GM21367 (cell line): ENCODE results near the gene GAPDHS.

Experiments
- ATAC-seq: cut with Tn5 transposase; IDR thresholded peaks from one replicate; pipeline ENCODE4 v1.9.1; 2021; ENCODE audit not compliant: unreplicated experiment

Gene GAPDHS

DNA sequence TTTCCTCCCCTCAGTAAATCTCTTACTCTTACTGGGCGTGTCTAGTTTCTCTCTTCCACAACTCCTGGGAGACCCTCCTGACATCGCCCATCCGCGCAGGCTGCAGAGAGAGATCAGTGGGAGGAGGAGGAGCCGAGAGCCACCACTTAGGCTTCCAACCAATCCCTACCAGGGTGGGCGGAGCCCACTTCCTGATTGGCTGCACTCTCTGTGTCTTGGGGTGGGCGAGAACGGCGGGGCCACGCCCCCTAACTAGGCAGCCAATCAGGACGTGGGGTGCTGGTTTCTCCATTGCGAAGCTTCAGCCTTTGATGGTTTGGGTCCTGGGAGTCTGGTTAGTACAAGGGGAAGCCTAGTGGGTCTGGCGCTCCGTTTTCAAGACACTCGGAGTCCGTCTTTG lies 52.6 kb downstream of the GAPDHS start, which contains the start of gene PMIS2:
PMIS2 (plus strand) TSS at position 326 of the 400 bp plus-strand sequence. CDS start 87 bp downstream, outside the sequence.
- ATAC-seq, result no peak

DNA sequence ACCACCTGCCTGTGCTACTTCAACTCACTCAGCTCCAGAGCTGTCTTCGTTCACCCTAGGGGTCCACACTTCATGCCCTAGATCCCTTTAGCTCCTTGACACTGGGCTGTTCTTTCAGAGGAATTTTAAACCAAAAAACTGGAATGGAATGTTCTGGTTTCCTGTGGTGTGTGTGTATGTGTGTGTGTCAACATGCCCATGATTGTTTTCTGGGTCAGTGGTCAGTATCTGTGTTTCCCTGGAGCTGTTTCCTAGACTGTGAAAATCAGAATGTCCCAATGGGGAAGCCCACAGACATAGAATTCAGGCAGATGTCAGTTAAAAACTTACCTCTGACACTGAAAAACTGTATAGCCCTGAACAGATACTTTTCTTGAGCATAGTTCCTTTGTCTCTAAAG lies 54.1 kb downstream of the GAPDHS start:
- ATAC-seq, result no peak

DNA sequence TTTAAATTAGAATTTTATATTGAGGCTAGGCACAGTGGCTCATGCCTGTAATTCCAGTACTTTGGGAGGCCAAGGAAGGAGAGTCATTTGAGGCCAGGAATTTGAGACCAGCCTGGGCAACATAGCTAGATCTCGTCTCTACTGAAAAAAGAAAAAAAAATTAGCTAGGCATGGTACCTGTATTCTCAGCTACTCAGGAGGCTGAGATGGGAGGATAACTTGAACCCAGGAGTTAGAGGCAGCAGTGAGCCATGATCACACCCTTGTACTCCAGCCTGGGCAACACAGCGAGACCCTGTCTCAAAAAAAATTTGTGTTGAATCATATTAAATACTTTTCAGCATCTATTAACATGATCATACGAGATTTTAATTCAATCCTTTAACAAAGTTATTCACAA lies 57.6 kb downstream of the GAPDHS start:
- ATAC-seq, result no peak

DNA sequence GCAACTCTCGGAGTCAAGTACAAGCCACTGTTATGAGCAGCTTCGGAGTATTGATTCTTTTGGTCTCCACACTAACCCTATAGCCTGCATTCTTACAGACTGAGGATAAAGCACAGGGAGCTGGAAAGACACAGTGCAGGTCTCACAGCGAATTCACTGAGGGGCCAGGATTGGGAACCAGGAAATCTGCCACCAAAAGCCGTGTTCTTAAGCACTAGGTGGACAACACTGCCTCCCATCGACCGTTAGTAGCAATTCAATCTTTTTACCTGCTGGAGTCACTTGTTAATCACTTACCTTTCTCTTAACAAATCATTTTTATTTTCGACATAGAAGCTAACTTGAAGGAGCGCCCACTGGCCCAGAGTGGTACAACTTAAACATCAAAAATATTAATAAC lies 59.0 kb downstream of the GAPDHS start:
- ATAC-seq, result no peak
